GM12892 (cell line): ENCODE measurements around the gene NDUFS1.

Source experiments
- POLR2A ChIP-seq: IDR thresholded peaks from 2 replicates; pipeline ENCODE4 v1.6.1; 2011; ENCODE audit warnings: low read depth, low read length, control low read depth
- POLR2AphosphoS5 ChIP-seq: IDR thresholded peaks from 2 replicates; pipeline ENCODE4 v1.6.1; 2011; ENCODE audit warnings: low read depth, low read length, control low read depth
- TAF1 ChIP-seq: IDR thresholded peaks from 2 replicates; pipeline ENCODE4 v1.6.1; 2011; ENCODE audit warnings: low read depth, mild to moderate bottlenecking, control low read depth, low read length, borderline replicate concordance

- TF ChIP-seq POLR2AphosphoS5 (no peak), TAF1 (no peak), POLR2A (no peak)
Measured at GRCh38 chr2:206144383-206144782, 14.9 kb downstream of the NDUFS1 start.
